IPS DF 4.7 (cell line): ENCODE results near the gene BCAR3.

Experiments
- DNase-seq: peaks from one replicate; pipeline ENCODE4 v3.0.0-alpha.2; 2013; ENCODE audit warnings: low spot score; ENCODE audit errors: extremely low read depth

BCAR3 gene

GRCh38 chr1:93549811-93550210 is 131.8 kb downstream of the BCAR3 start:
- DNase-seq: no peak

GRCh38 chr1:93549131-93549530 is 132.5 kb downstream of the BCAR3 start:
- DNase-seq: no peak

GRCh38 chr1:93546162-93546863 is 135.3 kb downstream of the BCAR3 start:
- no peak for DNase-seq

DNA sequence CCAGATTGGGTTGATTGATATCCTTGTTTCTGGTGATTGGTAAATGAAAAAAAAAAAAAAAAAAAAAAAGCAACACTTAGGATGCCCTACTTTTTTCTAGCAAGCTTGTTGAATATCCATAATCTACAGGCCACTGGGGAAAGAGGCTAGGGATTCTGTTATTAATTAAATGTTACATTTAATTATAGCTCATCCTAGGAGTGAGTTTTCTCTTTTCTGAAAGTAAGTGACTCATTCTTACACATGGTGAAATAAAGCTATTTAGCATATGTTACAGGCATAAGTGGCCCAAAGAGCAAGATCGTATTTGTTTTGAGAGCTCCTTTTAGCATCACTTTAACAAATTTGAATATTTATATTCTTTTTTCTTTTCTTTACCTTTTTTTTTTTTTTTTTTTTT is 139.2 kb downstream of the BCAR3 start:
- DNase-seq: no peak

GRCh38 chr1:93541045-93541444 is 140.6 kb downstream of the BCAR3 start:
- no peak for DNase-seq

DNA sequence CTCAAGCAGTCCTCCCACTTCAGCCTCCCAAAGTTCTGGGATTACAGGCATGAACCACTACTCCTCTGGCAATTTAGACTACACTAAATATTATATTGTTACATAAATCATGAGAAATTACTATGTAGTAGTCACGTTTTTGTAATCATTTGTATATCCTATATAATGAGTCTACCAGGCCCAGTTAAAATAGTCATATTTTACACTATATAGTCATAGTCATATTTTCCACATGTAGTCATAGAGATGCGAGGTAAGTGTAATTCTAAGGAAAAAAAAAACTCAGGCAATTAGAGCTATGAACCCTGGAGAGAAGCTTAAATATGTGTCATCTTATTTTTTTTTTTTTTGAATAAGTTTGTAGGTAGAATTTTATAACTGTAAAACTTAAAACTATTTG is 143.7 kb downstream of the BCAR3 start:
- DNase-seq: no peak

DNA sequence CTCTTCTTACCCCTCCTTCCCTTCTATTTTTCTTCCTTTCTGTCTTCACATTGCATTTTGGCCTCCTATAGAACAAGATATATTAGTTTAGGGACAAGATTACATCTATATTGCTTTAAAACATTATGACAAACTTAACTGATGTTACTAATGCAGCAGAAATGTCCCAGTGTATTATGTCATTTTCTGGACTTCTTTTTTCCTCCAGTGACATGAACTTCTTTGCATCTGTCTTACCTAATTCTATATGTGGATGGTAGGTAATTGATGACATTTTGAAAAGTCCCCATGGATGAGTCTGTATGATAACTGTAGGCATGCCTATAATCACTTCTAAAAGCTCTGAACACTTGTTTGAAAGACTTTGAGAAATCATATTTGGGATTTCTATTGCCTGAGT is 144.2 kb downstream of the BCAR3 start:
- DNase-seq: no peak

- DNase-seq: no peak
Measured at GRCh38 chr1:93533677-93534076, 148.0 kb downstream of the BCAR3 start.

GRCh38 chr1:93532780-93533378 is 148.8 kb downstream of the BCAR3 start:
- DNase-seq: no peak

DNA sequence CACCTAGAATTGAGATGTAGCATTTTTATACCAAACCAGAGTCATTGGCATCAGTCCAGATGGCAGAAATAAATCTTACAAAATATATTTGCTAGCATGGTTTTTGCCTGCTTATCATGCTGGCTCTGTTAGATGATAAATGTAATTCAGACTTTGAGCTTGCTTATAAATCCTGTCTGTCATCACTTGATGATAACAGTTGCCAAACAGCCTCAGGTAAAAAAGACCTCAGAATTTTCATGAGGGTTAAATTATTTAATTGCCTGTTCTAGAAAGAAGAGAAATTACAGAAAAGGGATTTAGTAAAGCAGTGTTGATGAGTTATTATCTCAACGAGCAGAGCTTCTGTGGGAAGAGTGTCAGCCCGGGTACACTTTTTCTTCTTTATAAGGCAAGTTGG is 150.4 kb downstream of the BCAR3 start:
- no peak for DNase-seq

- DNase-seq: no peak
Measured at GRCh38 chr1:93528412-93528811, 153.2 kb downstream of the BCAR3 start.

GRCh38 chr1:93526431-93526830 is 155.2 kb downstream of the BCAR3 start:
- no peak for DNase-seq

GRCh38 chr1:93525431-93525830 is 156.2 kb downstream of the BCAR3 start:
- DNase-seq: no peak

DNA sequence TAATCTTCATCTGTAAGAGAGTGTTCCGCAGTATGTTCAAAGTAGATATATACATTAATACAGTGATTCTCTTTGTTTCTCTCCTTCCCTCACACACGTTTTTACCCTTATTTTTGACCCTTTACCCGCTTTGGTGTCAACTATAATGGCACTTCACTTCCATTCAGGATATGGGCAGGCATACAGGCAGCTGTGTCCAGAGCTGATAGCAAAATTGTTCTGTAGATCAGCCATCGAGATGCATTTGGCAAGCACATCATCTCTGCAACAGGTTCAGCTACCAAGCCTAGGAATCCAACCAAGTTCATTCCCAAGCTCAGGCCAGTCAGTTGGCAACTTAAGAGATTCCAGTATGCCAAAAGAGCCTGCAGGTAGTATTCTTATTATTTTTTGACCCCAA is 158.9 kb downstream of the BCAR3 start:
- no peak for DNase-seq

- no peak for DNase-seq
Measured at GRCh38 chr1:93521618-93522017, 160.0 kb downstream of the BCAR3 start.

DNA sequence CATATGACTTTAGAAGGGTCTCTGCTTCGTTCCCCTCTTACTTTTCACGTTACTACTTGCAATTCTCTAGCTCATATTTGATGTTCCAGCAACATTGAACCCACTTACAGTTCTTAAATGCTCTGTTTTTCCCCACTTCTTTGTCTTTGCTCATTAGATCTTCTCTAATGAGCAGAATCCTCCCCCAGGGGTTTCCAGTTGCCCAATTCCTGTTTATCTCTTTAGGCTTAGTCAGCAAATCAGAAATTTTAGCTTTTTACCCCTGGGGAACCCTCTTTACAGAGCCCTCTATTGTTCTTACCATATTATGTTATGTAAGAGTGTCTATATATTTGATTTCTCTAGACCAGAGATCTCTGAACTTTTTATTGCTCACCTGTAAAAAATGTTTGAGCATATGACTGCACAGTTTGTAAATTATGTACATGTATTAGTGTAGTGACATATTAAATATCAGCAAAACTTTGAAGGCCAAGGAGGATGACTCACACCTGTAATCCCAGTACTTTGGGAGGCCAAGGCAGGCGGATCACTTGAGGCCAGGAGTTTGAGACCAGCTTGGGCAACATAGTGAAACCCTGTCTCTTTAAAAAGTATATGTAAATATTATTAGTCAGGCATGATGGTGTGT is 162.3 kb downstream of the BCAR3 start:
- no peak for DNase-seq

DNA sequence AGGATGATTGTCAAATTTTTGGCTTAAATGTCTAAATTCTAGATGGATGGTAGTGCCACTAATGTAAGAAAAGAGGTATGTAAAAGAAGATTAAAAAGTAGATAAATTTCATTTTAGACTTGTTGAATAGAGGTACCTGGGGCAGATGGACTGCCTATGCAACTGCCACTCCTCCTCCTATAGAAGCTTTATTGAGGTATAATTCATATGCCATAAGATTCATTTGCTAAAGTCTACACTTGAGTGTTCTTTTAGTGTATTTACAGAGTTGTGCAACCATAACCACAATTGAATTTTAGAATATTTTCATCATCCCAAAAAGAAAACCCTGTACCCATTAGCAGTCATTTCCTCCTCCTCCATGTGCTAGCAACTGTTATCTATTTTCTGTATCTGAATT is 163.1 kb downstream of the BCAR3 start:
- DNase-seq: no peak

- DNase-seq: no peak
Measured at GRCh38 chr1:93516164-93516563, 165.5 kb downstream of the BCAR3 start.
